Activated CD4-positive, alpha-beta T cell treated with anti-CD3 and anti-CD28 coated beads for 48 hours (primary cell): ENCODE measurements around the gene RIMBP2.
"Not testable (repeated sequence)": the region's sequence is repeated elsewhere in the genome, so short reads cannot be mapped to it uniquely, and the experiment has no call there.

Experiments used
- DNase-seq: peaks from one replicate; pipeline ENCODE4 v3.0.0-alpha.2; 2020

RIMBP2 gene

GRCh38 chr12:130650131-130650530, 66.0 kb downstream of the RIMBP2 start:
- DNase-seq, result no peak

GRCh38 chr12:130649101-130650045, 66.7 kb downstream of the RIMBP2 start:
- no peak for DNase-seq

DNA sequence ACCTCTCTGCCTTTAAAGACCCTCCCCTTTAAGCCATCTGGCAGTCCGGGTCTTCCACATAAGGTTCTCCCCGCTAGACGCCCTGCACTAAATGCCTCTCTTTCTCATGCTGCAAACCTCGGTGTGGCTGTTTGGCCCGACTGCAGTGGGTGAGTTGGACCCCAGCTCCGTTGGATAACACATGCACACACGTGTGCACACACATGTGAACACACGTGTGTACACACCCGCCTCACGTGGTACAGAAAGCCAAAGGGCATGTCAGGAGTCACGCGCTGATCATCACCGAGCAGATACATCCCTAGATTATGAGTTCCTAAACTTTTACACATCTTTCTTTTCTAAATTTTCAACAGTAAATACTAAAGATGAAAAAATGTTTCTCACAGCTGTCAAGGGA, 68.3 kb downstream of the RIMBP2 start:
- no peak for DNase-seq

- DNase-seq, result no peak
Measured at GRCh38 chr12:130646716-130647370, 69.3 kb downstream of the RIMBP2 start.

- DNase-seq, result not testable (repeated sequence)
Measured at GRCh38 chr12:130646191-130646590, 69.9 kb downstream of the RIMBP2 start.

- DNase-seq, result no peak
Measured at GRCh38 chr12:130645751-130646150, 70.3 kb downstream of the RIMBP2 start.

DNA sequence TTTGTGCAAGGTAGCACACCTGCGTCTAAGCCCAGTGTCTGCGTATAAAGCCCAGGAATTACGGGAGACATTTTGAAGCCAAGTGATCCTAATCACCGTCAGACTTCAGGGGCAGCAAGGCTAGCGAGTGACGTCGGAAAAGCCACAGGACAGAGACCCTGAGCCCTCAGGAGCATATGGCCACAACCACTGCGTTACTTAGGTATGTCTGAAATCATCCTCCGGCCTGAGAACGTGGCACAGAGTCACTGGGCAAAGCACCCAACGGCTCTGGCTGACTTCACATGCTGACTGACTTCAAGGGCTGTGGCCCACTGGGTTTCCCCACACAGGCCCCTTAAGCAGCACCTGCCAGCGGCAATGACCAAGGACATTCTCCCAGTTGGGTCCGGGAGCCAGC, 71.5 kb downstream of the RIMBP2 start:
- DNase-seq, result no peak

- no peak for DNase-seq
Measured at GRCh38 chr12:130644146-130644545, 72.0 kb downstream of the RIMBP2 start.

- no peak for DNase-seq
Measured at GRCh38 chr12:130642856-130643255, 73.2 kb downstream of the RIMBP2 start.

DNA sequence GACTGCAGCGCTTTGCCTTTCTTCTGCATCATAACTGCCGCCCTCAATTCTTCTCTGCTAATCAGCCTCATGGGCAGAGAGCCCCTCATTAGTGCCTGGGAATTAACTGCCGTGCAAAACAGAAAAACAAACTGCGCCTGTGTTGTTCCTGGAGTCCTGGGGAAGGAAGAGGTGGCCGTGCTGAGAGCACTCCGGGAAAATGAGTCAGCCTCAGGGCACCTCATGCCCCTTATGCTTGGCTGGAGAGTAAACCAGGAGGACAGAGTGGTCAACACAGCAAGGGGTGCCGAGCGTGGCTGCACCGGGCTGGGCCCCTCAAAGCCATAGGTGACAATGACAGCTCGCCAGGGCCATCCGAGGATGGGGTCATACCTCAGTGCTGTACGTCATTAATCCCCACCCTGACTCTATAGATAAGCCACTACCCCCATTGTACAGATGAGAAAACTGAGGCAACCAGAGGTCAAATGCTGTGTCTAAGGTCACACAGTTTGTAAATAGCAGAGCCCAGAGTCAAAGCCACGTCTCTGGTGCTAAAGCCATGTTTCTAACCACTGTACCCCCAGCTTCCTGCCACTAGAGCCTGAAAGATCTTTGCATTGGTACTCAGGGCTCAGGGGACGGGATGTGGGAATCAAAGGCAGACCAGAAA, 74.4 kb downstream of the RIMBP2 start:
- DNase-seq, result no peak

DNA sequence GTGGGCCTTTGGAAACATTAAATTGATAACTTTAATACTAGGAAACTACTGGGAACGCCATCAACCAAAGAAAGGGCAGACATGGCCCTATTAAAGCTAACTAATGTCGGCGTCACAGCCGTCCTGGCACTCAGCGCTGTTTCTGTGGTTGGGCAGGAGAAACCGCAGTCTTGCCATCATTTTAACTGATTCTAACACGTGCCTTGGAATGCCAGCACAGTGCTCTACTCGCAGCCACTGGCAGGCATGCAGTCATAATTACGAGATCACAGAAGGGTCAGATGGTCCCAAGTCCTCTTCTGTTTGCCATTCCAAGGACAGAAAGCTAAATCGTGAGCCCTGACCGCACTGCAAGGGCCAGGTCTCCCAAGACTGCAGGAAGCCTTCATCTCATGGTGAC, 75.2 kb downstream of the RIMBP2 start:
- no peak for DNase-seq

- DNase-seq, result no peak
Measured at GRCh38 chr12:130640496-130640895, 75.6 kb downstream of the RIMBP2 start.

GRCh38 chr12:130639476-130640424, 76.3 kb downstream of the RIMBP2 start:
- no peak for DNase-seq

- DNase-seq, result no peak
Measured at GRCh38 chr12:130636370-130636769, 79.7 kb downstream of the RIMBP2 start.

- DNase-seq, result no peak
Measured at GRCh38 chr12:130634866-130635265, 81.2 kb downstream of the RIMBP2 start.

DNA sequence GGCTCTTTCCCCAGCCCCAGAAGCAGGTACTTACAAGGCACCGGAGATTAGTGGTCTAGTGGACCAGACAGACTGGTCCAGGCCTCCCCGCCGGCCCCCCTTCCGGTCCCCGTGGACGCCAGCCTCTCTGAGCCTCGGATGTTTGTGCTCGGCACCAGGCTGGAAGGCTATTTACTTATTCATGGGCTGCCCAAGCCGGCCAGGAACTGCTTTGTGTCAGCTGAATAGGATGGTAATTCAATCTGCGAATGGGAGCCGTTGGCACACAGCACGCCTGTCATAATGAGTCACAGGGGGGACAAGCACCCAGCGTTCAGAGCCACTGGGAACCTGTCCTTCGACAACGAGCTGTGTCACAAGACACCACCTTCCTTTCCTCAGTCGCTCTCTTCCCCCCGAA, 82.3 kb downstream of the RIMBP2 start:
- DNase-seq, result no peak

DNA sequence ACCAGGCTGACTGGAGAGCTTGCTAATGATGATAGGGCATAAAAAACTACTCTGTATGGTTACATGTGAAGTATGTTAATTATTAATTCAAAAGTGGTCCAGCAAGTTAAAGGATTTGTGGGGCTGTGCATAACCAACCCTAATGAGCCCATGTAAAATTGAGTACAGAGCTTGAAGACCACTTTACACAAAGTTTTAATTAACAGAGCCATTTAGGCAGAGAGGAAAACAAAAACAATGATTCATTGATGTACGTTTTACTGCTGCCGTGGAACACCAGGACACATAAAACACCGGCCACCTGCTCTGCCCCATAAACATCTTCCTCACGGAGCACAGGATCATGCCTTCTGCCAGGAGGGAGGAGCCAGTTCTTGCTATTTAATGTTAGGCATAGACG, 83.5 kb downstream of the RIMBP2 start:
- no peak for DNase-seq

DNA sequence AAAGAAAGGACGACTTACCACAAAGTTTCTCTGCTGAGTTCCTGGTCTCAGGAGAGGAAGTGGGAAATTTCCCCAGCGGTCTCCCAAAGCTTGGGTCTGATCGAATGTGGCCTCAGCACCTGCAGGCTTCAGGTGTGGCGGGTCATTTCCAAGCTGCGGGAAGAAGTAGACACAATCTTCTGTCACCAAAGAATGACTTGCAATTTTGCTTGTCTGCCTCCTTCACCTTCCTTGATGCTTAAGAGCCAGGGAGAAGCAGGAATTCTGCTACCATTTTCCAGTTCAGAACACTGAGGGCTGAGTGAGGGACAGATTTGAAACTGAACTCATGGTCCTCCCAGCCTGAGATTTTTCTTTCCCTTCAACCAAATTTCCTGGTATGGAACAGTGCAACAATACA, 87.8 kb downstream of the RIMBP2 start:
- DNase-seq, result no peak

DNA sequence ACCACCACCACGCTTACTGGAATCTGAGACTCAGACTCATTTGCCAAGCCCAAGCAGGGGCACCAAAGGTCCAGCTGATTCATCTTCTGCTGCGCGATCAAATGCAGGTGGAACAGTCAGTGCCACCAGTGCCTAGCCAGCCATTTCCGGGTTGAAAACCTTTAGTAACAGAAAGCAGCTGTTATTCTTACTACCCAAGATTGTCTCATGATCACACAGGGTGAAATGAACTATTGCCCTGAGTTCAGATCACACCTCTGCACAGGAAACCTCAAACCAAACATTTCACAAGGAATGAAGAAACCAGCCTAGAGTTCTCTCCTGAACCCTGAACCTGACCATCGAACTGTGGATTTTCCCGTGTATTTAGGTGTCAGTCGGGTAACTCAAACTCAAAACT, 88.9 kb downstream of the RIMBP2 start:
- no peak for DNase-seq

GRCh38 chr12:130626601-130627000, 89.5 kb downstream of the RIMBP2 start:
- no peak for DNase-seq

GRCh38 chr12:130625201-130625600, 90.9 kb downstream of the RIMBP2 start:
- DNase-seq, result no peak

DNA sequence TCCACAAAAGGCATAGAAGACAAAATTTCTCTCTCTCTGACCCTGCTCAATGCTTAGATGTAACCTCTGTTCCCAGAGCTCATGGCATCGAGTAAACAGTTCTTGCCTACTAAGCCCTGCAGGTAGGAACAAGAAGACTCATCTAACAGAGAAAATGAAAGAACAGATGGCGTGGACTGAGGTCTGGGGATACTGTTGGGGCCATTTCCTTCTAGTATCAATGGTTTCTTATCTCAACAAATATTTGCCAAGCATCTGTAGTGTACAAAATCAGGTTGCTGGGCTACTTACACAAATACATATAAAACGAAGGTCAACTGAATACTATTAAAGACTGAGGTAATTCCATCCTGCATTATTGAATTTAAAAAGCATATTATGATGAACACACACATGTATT, 93.3 kb downstream of the RIMBP2 start:
- DNase-seq, result no peak
